ENCODE results near the gene NUDT15. TPM values are rescaled to one million over a fixed set of nuclear protein-coding genes. Genes with fewer than 3 reads are reported as not detected.
A peak's percentile ranks its signal among the peaks of the same experiment; 100 is the strongest.
"Not testable (repeated sequence)": the region's sequence is repeated elsewhere in the genome, so short reads cannot be mapped to it uniquely, and the experiment has no call there.

Gene NUDT15
- total RNA-seq, 1 donor = 9.8 TPM

DNA sequence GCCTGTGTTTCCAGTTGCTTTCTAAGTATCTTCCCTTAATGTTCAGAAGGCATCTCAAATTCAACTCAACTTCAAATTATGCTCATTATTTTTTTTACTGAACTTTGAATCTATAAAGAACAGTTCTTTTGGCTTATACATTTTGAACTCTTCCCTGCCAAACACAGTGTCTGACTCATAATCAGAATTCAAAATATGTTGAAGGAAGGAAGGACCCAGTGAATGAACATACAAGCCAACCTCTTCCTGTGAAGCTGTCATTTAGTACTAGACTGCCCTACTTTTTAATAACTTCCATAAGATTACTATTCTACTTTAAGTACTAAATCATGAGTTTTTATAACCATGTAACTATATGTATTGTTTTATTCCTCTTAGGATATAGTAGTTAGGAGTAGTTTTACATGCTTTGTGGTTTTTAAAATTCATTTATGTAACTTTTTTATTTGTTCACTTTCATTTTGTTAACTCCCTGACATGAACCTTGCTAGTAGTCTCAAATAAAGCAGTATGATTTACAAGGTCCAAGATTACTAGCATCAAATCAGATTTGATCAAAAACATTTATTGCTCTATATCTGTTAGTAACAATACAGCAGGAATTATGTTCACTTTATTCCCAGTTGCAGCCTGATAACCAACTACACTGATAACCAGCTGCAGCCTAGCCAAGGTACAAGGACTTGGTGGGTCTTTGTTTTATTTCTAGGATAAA lies 6.4 kb downstream of the NUDT15 start:
- H3K4me3 ChIP-seq (ENCODE audit: insufficient read depth, low read length) = no peak overlapping the region
- peak; percentile 91 for DNase-seq (ENCODE audit: insufficient read length, low spot score, missing footprints)
- H2AFZ ChIP-seq (ENCODE audit: low read length) = no peak overlapping the region
- H3K9me3 ChIP-seq (ENCODE audit: low read depth, low read length) = no peaks in the 10 kb centered on the region
- H3K27ac ChIP-seq (ENCODE audit: low read depth, low read length) = peak overlapping the region; percentile 54
- peak overlapping the region; percentile 54 for H3K4me2 ChIP-seq (ENCODE audit: insufficient read depth, low read length)
- H3K36me3 ChIP-seq (ENCODE audit: insufficient read depth, low read length) = peaks cover 23% of the 10 kb centered on the region
- peaks cover 4% of the 10 kb centered on the region for H3K79me2 ChIP-seq (ENCODE audit: insufficient read depth, low read length)
- H4K20me1 ChIP-seq (ENCODE audit: insufficient read depth, low read length) = no peaks in the 10 kb centered on the region
- H3K27me3 ChIP-seq (ENCODE audit: insufficient read depth, low read length) = no peaks in the 10 kb centered on the region
- TF ChIP-seq, protein P1, sequence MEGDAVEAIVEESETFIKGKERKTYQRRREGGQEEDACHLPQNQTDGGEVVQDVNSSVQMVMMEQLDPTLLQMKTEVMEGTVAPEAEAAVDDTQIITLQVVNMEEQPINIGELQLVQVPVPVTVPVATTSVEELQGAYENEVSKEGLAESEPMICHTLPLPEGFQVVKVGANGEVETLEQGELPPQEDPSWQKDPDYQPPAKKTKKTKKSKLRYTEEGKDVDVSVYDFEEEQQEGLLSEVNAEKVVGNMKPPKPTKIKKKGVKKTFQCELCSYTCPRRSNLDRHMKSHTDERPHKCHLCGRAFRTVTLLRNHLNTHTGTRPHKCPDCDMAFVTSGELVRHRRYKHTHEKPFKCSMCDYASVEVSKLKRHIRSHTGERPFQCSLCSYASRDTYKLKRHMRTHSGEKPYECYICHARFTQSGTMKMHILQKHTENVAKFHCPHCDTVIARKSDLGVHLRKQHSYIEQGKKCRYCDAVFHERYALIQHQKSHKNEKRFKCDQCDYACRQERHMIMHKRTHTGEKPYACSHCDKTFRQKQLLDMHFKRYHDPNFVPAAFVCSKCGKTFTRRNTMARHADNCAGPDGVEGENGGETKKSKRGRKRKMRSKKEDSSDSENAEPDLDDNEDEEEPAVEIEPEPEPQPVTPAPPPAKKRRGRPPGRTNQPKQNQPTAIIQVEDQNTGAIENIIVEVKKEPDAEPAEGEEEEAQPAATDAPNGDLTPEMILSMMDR (IDR thresholded peaks at IDR 0.05; ENCODE audit: extremely low read depth, low read depth, low read length) = no peak
- H3K4me1 ChIP-seq (ENCODE audit: insufficient read depth, low read length) = peaks cover 19% of the 10 kb centered on the region

DNA sequence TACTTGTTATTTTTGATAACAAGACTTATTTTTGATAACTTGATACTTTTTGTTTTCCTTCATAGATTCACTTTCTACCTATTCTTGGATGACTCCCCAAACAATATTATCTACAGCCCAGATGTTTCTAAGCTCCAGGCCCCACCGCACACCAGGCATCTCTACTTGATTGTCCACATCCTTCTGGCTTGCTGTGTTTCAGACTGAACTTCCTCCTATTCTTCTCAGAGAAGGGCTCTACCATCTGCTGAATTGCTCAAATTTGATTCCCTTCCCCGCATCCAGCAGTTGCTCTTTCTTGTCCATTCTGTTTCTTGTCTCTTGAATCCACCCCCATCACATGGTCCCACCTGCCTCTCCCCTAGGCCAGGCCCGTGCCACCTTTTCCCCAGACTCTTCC lies 13.0 kb downstream of the NUDT15 start:
- H4K20me1 ChIP-seq (ENCODE audit: insufficient read depth, low read length) = no peaks in the 10 kb centered on the region
- TF ChIP-seq, protein P1 (IDR thresholded peaks at IDR 0.05; ENCODE audit: extremely low read depth, low read depth, low read length) = no peak
- DNase-seq (ENCODE audit: insufficient read length, low spot score, missing footprints) = no peak
- no peak overlapping the region for H2AFZ ChIP-seq (ENCODE audit: low read length)
- no peaks in the 10 kb centered on the region for H3K27me3 ChIP-seq (ENCODE audit: insufficient read depth, low read length)
- no peaks in the 10 kb centered on the region for H3K4me1 ChIP-seq (ENCODE audit: insufficient read depth, low read length)
- H3K36me3 ChIP-seq (ENCODE audit: insufficient read depth, low read length) = peaks cover 52% of the 10 kb centered on the region
- no peak overlapping the region for H3K4me2 ChIP-seq (ENCODE audit: insufficient read depth, low read length)
- no peaks in the 10 kb centered on the region for H3K79me2 ChIP-seq (ENCODE audit: insufficient read depth, low read length)
- no peak overlapping the region for H3K27ac ChIP-seq (ENCODE audit: low read depth, low read length)
- H3K4me3 ChIP-seq (ENCODE audit: insufficient read depth, low read length) = no peak overlapping the region
- H3K9me3 ChIP-seq (ENCODE audit: low read depth, low read length) = no peaks in the 10 kb centered on the region

DNA sequence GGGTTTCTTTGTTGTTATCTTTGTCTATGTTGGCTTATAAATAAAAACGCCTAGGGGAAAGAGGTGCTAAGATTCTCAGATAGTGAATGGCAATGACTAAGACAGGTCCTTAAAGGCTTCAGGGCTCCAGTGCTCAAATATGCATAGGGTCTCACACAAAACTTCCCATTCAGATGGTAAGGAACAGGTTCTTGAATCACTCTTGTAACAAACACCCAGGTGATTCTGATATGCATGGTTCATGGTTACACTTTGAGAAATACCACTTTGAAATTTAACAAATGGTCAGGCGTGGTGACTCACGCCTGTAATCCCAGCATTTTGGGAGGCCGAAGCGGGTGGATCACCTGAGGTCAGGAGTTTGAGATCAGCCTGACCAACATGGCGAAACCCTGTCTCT lies 17.1 kb downstream of the NUDT15 start:
- Histone ChIP-seq H4K20me1 (ENCODE audit: insufficient read depth, low read length) (no peaks in the 10 kb centered on the region), H3K4me1 (ENCODE audit: insufficient read depth, low read length) (no peaks in the 10 kb centered on the region), H3K4me2 (ENCODE audit: insufficient read depth, low read length) (no peak overlapping the region), H3K4me3 (ENCODE audit: insufficient read depth, low read length) (no peak overlapping the region), H3K9me3 (ENCODE audit: low read depth, low read length) (no peaks in the 10 kb centered on the region), H3K79me2 (ENCODE audit: insufficient read depth, low read length) (no peaks in the 10 kb centered on the region), H2AFZ (ENCODE audit: low read length) (no peak overlapping the region), H3K36me3 (ENCODE audit: insufficient read depth, low read length) (peaks cover 39% of the 10 kb centered on the region), H3K27ac (ENCODE audit: low read depth, low read length) (no peak overlapping the region), H3K27me3 (ENCODE audit: insufficient read depth, low read length) (no peaks in the 10 kb centered on the region)
- DNase-seq (ENCODE audit: insufficient read length, low spot score, missing footprints) = no peak
- TF ChIP-seq, protein P1 (IDR thresholded peaks at IDR 0.05; ENCODE audit: extremely low read depth, low read depth, low read length) = no peak

DNA sequence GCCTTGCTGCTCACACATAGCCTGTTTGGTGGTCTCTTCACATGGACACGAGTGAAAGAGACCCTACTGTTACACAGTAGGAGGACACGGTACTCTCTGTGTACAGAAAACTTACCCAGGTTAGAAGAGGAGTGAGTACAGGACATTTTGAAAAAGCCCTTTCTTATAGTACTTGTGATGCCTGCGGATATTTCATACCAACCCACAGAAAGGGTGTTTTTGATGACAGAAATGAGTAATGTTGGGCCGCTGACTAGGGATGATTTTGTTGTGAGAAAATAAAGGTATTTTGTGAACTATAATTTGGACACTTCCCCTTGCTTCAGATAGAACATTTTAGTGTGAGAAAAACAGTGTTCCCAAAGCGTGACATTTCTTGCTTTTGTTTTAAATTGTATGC lies 18.2 kb downstream of the NUDT15 start:
- Histone ChIP-seq H4K20me1 (ENCODE audit: insufficient read depth, low read length) (no peaks in the 10 kb centered on the region), H3K27me3 (ENCODE audit: insufficient read depth, low read length) (no peaks in the 10 kb centered on the region), H3K36me3 (ENCODE audit: insufficient read depth, low read length) (peaks cover 31% of the 10 kb centered on the region), H3K4me2 (ENCODE audit: insufficient read depth, low read length) (no peak overlapping the region), H2AFZ (ENCODE audit: low read length) (no peak overlapping the region), H3K79me2 (ENCODE audit: insufficient read depth, low read length) (no peaks in the 10 kb centered on the region), H3K27ac (ENCODE audit: low read depth, low read length) (no peak overlapping the region), H3K4me1 (ENCODE audit: insufficient read depth, low read length) (no peaks in the 10 kb centered on the region), H3K9me3 (ENCODE audit: low read depth, low read length) (no peaks in the 10 kb centered on the region), H3K4me3 (ENCODE audit: insufficient read depth, low read length) (no peak overlapping the region)
- DNase-seq (ENCODE audit: insufficient read length, low spot score, missing footprints) = no peak
- TF ChIP-seq, protein P1 (IDR thresholded peaks at IDR 0.05; ENCODE audit: extremely low read depth, low read depth, low read length) = no peak

DNA sequence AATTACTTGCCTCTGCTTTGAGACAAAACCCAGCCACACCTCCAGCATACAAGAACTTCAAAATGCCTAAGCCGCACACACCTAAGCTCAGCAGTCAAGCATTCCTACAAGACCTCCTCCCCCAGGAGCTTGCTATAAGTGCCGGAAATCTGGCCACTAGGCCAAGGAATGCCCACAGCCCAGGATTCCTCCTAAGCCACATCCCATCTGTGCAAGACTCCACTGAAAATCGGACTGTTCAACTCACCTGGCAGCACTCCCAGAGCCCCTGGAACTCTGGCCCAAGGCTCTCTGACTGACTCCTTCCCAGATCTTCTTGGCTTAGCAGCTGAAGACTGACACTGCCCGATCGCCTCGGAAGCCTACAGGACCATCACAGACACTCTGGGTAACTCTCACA lies 21.0 kb downstream of the NUDT15 start:
- H4K20me1 ChIP-seq (ENCODE audit: insufficient read depth, low read length); H3K4me3 ChIP-seq (ENCODE audit: insufficient read depth, low read length); H3K4me1 ChIP-seq (ENCODE audit: insufficient read depth, low read length); H3K4me2 ChIP-seq (ENCODE audit: insufficient read depth, low read length); H2AFZ ChIP-seq (ENCODE audit: low read length); H3K79me2 ChIP-seq (ENCODE audit: insufficient read depth, low read length); H3K9me3 ChIP-seq (ENCODE audit: low read depth, low read length); H3K36me3 ChIP-seq (ENCODE audit: insufficient read depth, low read length); H3K27me3 ChIP-seq (ENCODE audit: insufficient read depth, low read length); H3K27ac ChIP-seq (ENCODE audit: low read depth, low read length); DNase-seq (ENCODE audit: insufficient read length, low spot score, missing footprints): not testable (repeated sequence)

DNA sequence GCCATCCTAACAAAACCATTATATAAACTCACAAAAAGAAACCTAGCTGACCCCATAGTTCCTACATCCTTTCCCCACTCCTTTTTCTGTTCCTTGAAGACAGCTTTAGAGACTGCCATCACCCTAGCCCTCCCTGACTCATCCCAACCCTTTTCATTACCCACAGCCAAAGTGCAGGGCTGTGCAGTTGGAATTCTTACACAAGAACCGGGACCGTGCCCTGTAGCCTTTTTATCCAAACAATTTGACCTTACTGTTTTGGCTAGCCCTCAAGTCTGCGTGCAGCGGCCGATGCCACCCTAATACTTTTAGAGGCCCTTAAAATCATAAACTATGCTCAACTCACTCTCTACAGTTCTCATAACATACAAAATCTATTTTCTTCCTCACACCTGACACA lies 22.4 kb downstream of the NUDT15 start:
- H3K4me1 ChIP-seq (ENCODE audit: insufficient read depth, low read length); H3K4me3 ChIP-seq (ENCODE audit: insufficient read depth, low read length); H4K20me1 ChIP-seq (ENCODE audit: insufficient read depth, low read length); H3K27ac ChIP-seq (ENCODE audit: low read depth, low read length); H3K4me2 ChIP-seq (ENCODE audit: insufficient read depth, low read length); H2AFZ ChIP-seq (ENCODE audit: low read length); DNase-seq (ENCODE audit: insufficient read length, low spot score, missing footprints); H3K79me2 ChIP-seq (ENCODE audit: insufficient read depth, low read length); H3K36me3 ChIP-seq (ENCODE audit: insufficient read depth, low read length); H3K27me3 ChIP-seq (ENCODE audit: insufficient read depth, low read length); H3K9me3 ChIP-seq (ENCODE audit: low read depth, low read length): not testable (repeated sequence)

All from osteoblast (primary cell).